Stimulated activated CD4-positive, alpha-beta T cell treated with anti-CD3 and anti-CD28 coated beads, Interleukin-12 subunit alpha, Interleukin-12 subunit beta, amount 100 ng/mL, for 48 hours (primary cell): ENCODE data around the gene SVOPL.

Experiments
- DNase-seq, 3 donors: peaks; one replicate each; pipeline ENCODE4 v3.0.0-alpha.2; 2020; ENCODE audit warnings: low read depth in 2 of 3, low spot score in 1 of 3

SVOPL gene

GRCh38 chr7:138565071-138565450 lies 136.1 kb downstream of the SVOPL start:
- DNase-seq = no peak

- no peak for DNase-seq
Measured at GRCh38 chr7:138564365-138564764, 136.8 kb downstream of the SVOPL start.

- DNase-seq = no peak
Measured at GRCh38 chr7:138563808-138564207, 137.4 kb downstream of the SVOPL start.

GRCh38 chr7:138559448-138559847 lies 141.7 kb downstream of the SVOPL start:
- DNase-seq = no peak

- no peak for DNase-seq
Measured at GRCh38 chr7:138556771-138557484, 144.2 kb downstream of the SVOPL start.

- no peak for DNase-seq
Measured at GRCh38 chr7:138555684-138556083, 145.5 kb downstream of the SVOPL start.

GRCh38 chr7:138554674-138555073 lies 146.5 kb downstream of the SVOPL start:
- DNase-seq = no peak

- no peak for DNase-seq
Measured at GRCh38 chr7:138553805-138554204, 147.4 kb downstream of the SVOPL start.

GRCh38 chr7:138551102-138551501 lies 150.1 kb downstream of the SVOPL start:
- DNase-seq = no peak

- no peak for DNase-seq
Measured at GRCh38 chr7:138550337-138550736, 150.8 kb downstream of the SVOPL start.

- DNase-seq = no peak
Measured at GRCh38 chr7:138549082-138549481, 152.1 kb downstream of the SVOPL start.

GRCh38 chr7:138546829-138547228 lies 154.3 kb downstream of the SVOPL start:
- DNase-seq = no peak

- no peak for DNase-seq
Measured at GRCh38 chr7:138546064-138546619, 155.0 kb downstream of the SVOPL start.

GRCh38 chr7:138545123-138545522 lies 156.0 kb downstream of the SVOPL start:
- DNase-seq = no peak
